T-helper 1 cell treated with Interleukin-12 subunit alpha and Interleukin-12 subunit beta and Interleukin-4 antibody, amounts not matched to agents 30 ng/mL and 1 ng/mL, for 36 hours (primary cell): ENCODE results near the gene KRT6B. TPM values are rescaled to one million over a fixed set of nuclear protein-coding genes. Genes with fewer than 3 reads are reported as not detected.
"Not testable (repeated sequence)": the region's sequence is repeated elsewhere in the genome, so short reads cannot be mapped to it uniquely, and the experiment has no call there.

Experiments used
- intact Hi-C: fragments of 100-400 bp; cut with micrococcal nuclease; formaldehyde crosslinking; loops from one replicate; pipeline ENCODE4 v1.15.1; 2024
- total RNA-seq: library from RNA; stranded (reverse); gene quantifications from 2 replicates; pipeline ENCODE4 v1.2.3, GENCODE V29; 2022

KRT6B gene
- total RNA-seq, 1 donor from 2014 or later, result not detected

GRCh38 chr12:52413202-52413601, 38.7 kb downstream of the KRT6B start:
- intact Hi-C loops, result no loop called here

- intact Hi-C loops, result no loop called here
Observed at GRCh38 chr12:52411815-52412214, 40.1 kb downstream of the KRT6B start.

- intact Hi-C loops, result not testable (repeated sequence)
Observed at GRCh38 chr12:52410589-52411248, 41.2 kb downstream of the KRT6B start.

- intact Hi-C loops, result no loop called here
Observed at GRCh38 chr12:52407918-52408317, 44.0 kb downstream of the KRT6B start.

GRCh38 chr12:52405922-52406385, 46.0 kb downstream of the KRT6B start, which contains the start of gene KRT82:
Gene KRT82, minus strand, starts transcription at chr12:52406335. Its CDS starts 58 bp downstream, at chr12:52406277.
- intact Hi-C loops, result no loop called here

- intact Hi-C loops, result no loop called here
Observed at GRCh38 chr12:52404951-52405350, 47.0 kb downstream of the KRT6B start.

- intact Hi-C loops, result no loop called here
Observed at GRCh38 chr12:52403561-52403960, 48.4 kb downstream of the KRT6B start.

GRCh38 chr12:52402873-52403540, 48.9 kb downstream of the KRT6B start:
- intact Hi-C loops, result no loop called here

- intact Hi-C loops, result no loop called here
Observed at GRCh38 chr12:52402377-52402776, 49.6 kb downstream of the KRT6B start.

- intact Hi-C loops, result no loop called here
Observed at GRCh38 chr12:52401926-52402325, 50.0 kb downstream of the KRT6B start.

- intact Hi-C loops, result no loop called here
Observed at GRCh38 chr12:52401526-52401925, 50.4 kb downstream of the KRT6B start.

GRCh38 chr12:52400906-52401305, 51.0 kb downstream of the KRT6B start:
- intact Hi-C loops, result no loop called here

GRCh38 chr12:52399756-52400155, 52.2 kb downstream of the KRT6B start:
- intact Hi-C loops, result no loop called here

- intact Hi-C loops, result no loop called here
Observed at GRCh38 chr12:52398176-52398575, 53.8 kb downstream of the KRT6B start.

GRCh38 chr12:52396656-52397055, 55.3 kb downstream of the KRT6B start:
- intact Hi-C loops, result no loop called here

Other genes with a start within 250 kb of the KRT6B start
- 53.6 and 56.8 TPM in 2 replicates for gene KRT7, start 218.9 kb downstream of the KRT6B start, total RNA-seq
- gene KRT86, start 177.5 kb downstream of the KRT6B start, total RNA-seq, result 1.9 and 3.4 TPM in 2 replicates
- not detected in 2 replicates for gene KRT81, start 160.6 kb downstream of the KRT6B start, total RNA-seq
- not detected in 2 replicates for gene KRT83, start 130.7 kb downstream of the KRT6B start, total RNA-seq
- gene KRT85, start 84.7 kb downstream of the KRT6B start, total RNA-seq, result not detected in 2 replicates
- not detected in 2 replicates for gene KRT84, start 66.5 kb downstream of the KRT6B start, total RNA-seq
- not detected in 2 replicates for gene KRT82, start 45.8 kb downstream of the KRT6B start, total RNA-seq
- gene KRT75, start 17.8 kb downstream of the KRT6B start, total RNA-seq, result not detected in 2 replicates
- gene KRT6C, start 21.7 kb upstream of the KRT6B start, total RNA-seq, result not detected in 2 replicates
- not detected in 2 replicates for gene KRT6A, start 41.1 kb upstream of the KRT6B start, total RNA-seq
- not detected in 2 replicates for gene KRT5, start 68.2 kb upstream of the KRT6B start, total RNA-seq
- not detected in 2 replicates for gene KRT71, start 101.0 kb upstream of the KRT6B start, total RNA-seq
- not detected in 2 replicates for gene KRT74, start 121.7 kb upstream of the KRT6B start, total RNA-seq
- gene KRT72, start 149.3 kb upstream of the KRT6B start, total RNA-seq, result 1.6 and 1.7 TPM in 2 replicates
- 0.61 and 0.78 TPM in 2 replicates for gene KRT73, start 166.4 kb upstream of the KRT6B start, total RNA-seq
- gene KRT2, start 200.1 kb upstream of the KRT6B start, total RNA-seq, result 0.20 and 0.27 TPM in 2 replicates
- gene KRT1, start 228.3 kb upstream of the KRT6B start, total RNA-seq, result 0.39 and 0.51 TPM in 2 replicates